ENCODE measurements around the gene DCP2.

Gene DCP2

DNA sequence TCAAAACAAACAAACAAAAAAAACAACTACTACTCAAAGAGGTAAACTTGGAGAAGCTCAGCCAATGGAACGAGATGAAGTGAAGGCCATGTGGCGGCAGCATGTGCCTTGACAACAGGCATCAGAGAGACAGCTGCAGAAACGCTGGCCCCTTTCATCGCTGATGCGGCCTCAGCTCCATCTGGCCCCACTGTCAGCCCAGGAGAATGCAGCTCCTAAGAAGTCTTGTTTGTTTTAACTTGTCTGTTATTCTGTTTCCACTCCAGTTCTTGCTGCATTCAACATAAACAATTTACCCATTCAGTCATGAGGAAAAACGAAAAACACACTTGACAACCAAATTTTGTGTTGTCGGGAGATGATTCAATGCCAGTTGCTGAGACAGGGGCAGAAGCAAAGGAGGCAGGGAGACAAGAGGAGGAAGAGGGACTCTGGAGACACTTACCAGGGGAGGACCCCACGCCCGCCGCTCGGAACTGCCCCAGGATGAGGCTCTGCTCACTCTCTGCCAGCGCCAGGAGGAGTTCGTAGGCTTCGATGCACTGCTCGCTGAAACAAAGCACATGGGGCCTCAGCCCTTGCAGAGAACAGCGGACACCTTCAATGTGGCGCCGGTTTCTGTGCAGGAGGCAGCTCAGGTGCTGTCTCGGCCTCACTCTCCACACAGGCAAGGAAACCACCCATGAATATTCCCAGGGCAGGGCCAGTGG is 91.2 kb downstream of the DCP2 start:
- H3K4me3 ChIP-seq (ENCODE audit: low read depth, low read length), result no peak overlapping the region
- TF ChIP-seq CTCF (IDR thresholded peaks at IDR 0.05; ENCODE audit: insufficient read depth, low read length, missing control alignments), result no peak
- DNase-seq (ENCODE audit: low read depth, low spot score), result no peak
- ChIA-PET POLR2A (no interaction called here), CTCF (no interaction called here)

GRCh38 chr5:113068559-113068958 is 92.0 kb downstream of the DCP2 start:
- ChIA-PET CTCF (no interaction called here), POLR2A (no interaction called here)
- no peak for DNase-seq (ENCODE audit: low read depth, low spot score)
- no peak for TF ChIP-seq CTCF (IDR thresholded peaks at IDR 0.05; ENCODE audit: insufficient read depth, low read length, missing control alignments)
- H3K4me3 ChIP-seq (ENCODE audit: low read depth, low read length), result no peak overlapping the region

All from AG04449 (cell line).